OCI-LY1 (cell line): ENCODE data around the gene FGFR1OP2.
"Not testable (repeated sequence)": the region's sequence is repeated elsewhere in the genome, so short reads cannot be mapped to it uniquely, and the experiment has no call there.

Experiments
- H2AFZ ChIP-seq: fragments of 200-600 bp; sonication (generic), shearing (Covaris generic); 2 replicates; pipeline ENCODE4 v1.6.0; 2014; ENCODE audit warnings: antibody characterized with exemption, mild to moderate bottlenecking, low read length
- H3F3A ChIP-seq: fragments of 200-600 bp; sonication (generic), shearing (Covaris generic); 2 replicates; pipeline ENCODE4 v1.6.0; 2014; ENCODE audit warnings: mild to moderate bottlenecking, antibody characterized with exemption, low read length, moderate library complexity; ENCODE audit not compliant: insufficient read depth
- H3K27ac ChIP-seq: fragments of 200-600 bp; sonication (generic); 2 replicates; pipeline ENCODE4 v1.5.1; 2014; ENCODE audit warnings: low read length, mixed run types, mild to moderate bottlenecking, low read depth; ENCODE audit not compliant: poor library complexity, severe bottlenecking
- H3K27me3 ChIP-seq: fragments of 200-600 bp; sonication (generic); 2 replicates; pipeline ENCODE4 v1.6.0; 2014; ENCODE audit warnings: antibody characterized with exemption, mild to moderate bottlenecking, low read length, moderate library complexity; ENCODE audit not compliant: insufficient read depth
- H3K36me3 ChIP-seq: fragments of 200-600 bp; sonication (generic); 2 replicates; pipeline ENCODE4 v1.6.1; 2014; ENCODE audit warnings: mild to moderate bottlenecking, antibody characterized with exemption, low read length, moderate library complexity, mixed read lengths; ENCODE audit not compliant: insufficient read depth
- H3K4me1 ChIP-seq: fragments of 200-600 bp; sonication (generic); 2 replicates; pipeline ENCODE4 v1.5.1; 2014; ENCODE audit warnings: mild to moderate bottlenecking, low read length, moderate library complexity; ENCODE audit not compliant: insufficient read depth, severe bottlenecking
- H3K4me2 ChIP-seq: fragments of 200-600 bp; sonication (generic), shearing (Covaris generic); 2 replicates; pipeline ENCODE4 v1.6.1; 2014; ENCODE audit warnings: low read length
- H3K4me3 ChIP-seq: fragments of 200-600 bp; sonication (generic); 2 replicates; pipeline ENCODE4 v1.5.1; 2014; ENCODE audit warnings: low read length, low read depth, mild to moderate bottlenecking, mixed read lengths; ENCODE audit not compliant: poor library complexity, severe bottlenecking
- H3K79me2 ChIP-seq: fragments of 200-600 bp; shearing (Covaris generic); 2 replicates; pipeline ENCODE4 v1.6.1; 2016; ENCODE audit warnings: mixed run types, low read length, mixed read lengths; ENCODE audit not compliant: insufficient read depth
- H3K9ac ChIP-seq: fragments of 200-600 bp; sonication (generic), shearing (Covaris generic); 2 replicates; pipeline ENCODE4 v1.6.1; 2014; ENCODE audit warnings: mild to moderate bottlenecking, low read length, mixed read lengths
- H3K9me2 ChIP-seq: fragments of 200-600 bp; sonication (generic), shearing (Covaris generic); 2 replicates; pipeline ENCODE4 v1.6.1; 2014; ENCODE audit warnings: low read depth, mild to moderate bottlenecking, low read length, mixed read lengths
- H3K9me3 ChIP-seq: fragments of 200-600 bp; shearing (Covaris generic); 2 replicates; pipeline ENCODE4 v1.6.1; 2014; ENCODE audit warnings: low read length, mixed read lengths
- H4K20me1 ChIP-seq: fragments of 200-600 bp; sonication (generic), shearing (Covaris generic); 2 replicates; pipeline ENCODE4 v1.6.0; 2016; ENCODE audit warnings: mild to moderate bottlenecking, low read length; ENCODE audit not compliant: insufficient read depth
- CTCF ChIP-seq: fragments of 200-600 bp; sonication (generic), shearing (Covaris generic); IDR thresholded peaks from 2 replicates; pipeline ENCODE4 v1.5.1; 2017; ENCODE audit warnings: mild to moderate bottlenecking, antibody characterized with exemption, low read length, moderate library complexity, mixed read lengths
- EZH2 ChIP-seq: fragments of 200-600 bp; sonication (generic), shearing (Covaris generic); IDR thresholded peaks from 2 replicates; pipeline ENCODE4 v1.8.0; 2017; ENCODE audit warnings: borderline replicate concordance, mixed run types, mild to moderate bottlenecking, antibody characterized with exemption, low read length, moderate library complexity, mixed read lengths

FGFR1OP2 gene

DNA sequence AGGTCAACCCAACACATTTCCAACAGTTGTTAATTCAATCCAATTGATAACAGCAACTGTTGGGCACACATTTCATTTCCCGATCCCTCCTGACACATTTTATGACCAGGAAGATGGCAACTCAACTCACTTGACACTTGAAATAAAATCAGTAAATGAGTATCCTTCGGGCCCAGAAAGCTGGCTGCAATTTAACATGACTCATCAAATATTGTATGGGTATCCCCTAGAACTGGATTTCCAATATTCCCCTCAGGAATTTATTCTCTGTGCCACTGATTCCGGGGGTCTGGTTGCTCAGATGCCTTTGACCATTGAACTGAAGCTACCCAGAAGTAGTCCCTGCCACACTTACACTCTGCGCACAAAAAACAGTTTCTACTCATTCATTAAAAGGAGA is 42.6 kb upstream of the FGFR1OP2 start:
- Histone ChIP-seq H3K9me3 (no peaks in the 10 kb centered on the region), H3K9ac (no peak overlapping the region), H3K36me3 (peaks cover 33% of the 10 kb centered on the region), H2AFZ (no peak overlapping the region), H4K20me1 (no peaks in the 10 kb centered on the region), H3K4me1 (no peaks in the 10 kb centered on the region), H3K27me3 (no peaks in the 10 kb centered on the region), H3K79me2 (no peaks in the 10 kb centered on the region), H3F3A (no peaks in the 10 kb centered on the region), H3K4me2 (no peak overlapping the region), H3K27ac (no peak overlapping the region), H3K4me3 (no peak overlapping the region), H3K9me2 (no peaks in the 10 kb centered on the region)
- TF ChIP-seq CTCF (no peak), EZH2 (no peak)

GRCh38 chr12:26896913-26897312 is 41.4 kb upstream of the FGFR1OP2 start:
- H3K4me2 ChIP-seq = no peak overlapping the region
- H3K36me3 ChIP-seq = peaks cover 41% of the 10 kb centered on the region
- H3K27me3 ChIP-seq = no peaks in the 10 kb centered on the region
- H3K9me3 ChIP-seq = no peaks in the 10 kb centered on the region
- no peak overlapping the region for H3K4me3 ChIP-seq
- H3F3A ChIP-seq = no peaks in the 10 kb centered on the region
- H4K20me1 ChIP-seq = no peaks in the 10 kb centered on the region
- H2AFZ ChIP-seq = no peak overlapping the region
- no peaks in the 10 kb centered on the region for H3K9me2 ChIP-seq
- TF ChIP-seq EZH2 = no peak
- no peak for TF ChIP-seq CTCF
- H3K27ac ChIP-seq = no peak overlapping the region
- H3K4me1 ChIP-seq = no peaks in the 10 kb centered on the region
- no peak overlapping the region for H3K9ac ChIP-seq
- no peaks in the 10 kb centered on the region for H3K79me2 ChIP-seq

- not testable (repeated sequence) for H2AFZ ChIP-seq, H3K27ac ChIP-seq, H3K9me3 ChIP-seq, H4K20me1 ChIP-seq, H3K4me2 ChIP-seq, H3K9ac ChIP-seq, H3K9me2 ChIP-seq, H3K4me1 ChIP-seq, H3F3A ChIP-seq, H3K27me3 ChIP-seq, H3K4me3 ChIP-seq, H3K79me2 ChIP-seq
- peaks cover 87% of the 10 kb centered on the region for H3K36me3 ChIP-seq
Observed at GRCh38 chr12:26903396-26903795, 34.9 kb upstream of the FGFR1OP2 start.

GRCh38 chr12:26906024-26906423 is 32.2 kb upstream of the FGFR1OP2 start:
- peaks cover 98% of the 10 kb centered on the region for H3K36me3 ChIP-seq
- no peaks in the 10 kb centered on the region for H3K4me1 ChIP-seq

More at GRCh38 chr12:26906024-26906423, 32.2 kb upstream of the FGFR1OP2 start:
- Histone ChIP-seq H3F3A (no peaks in the 10 kb centered on the region), H3K9ac (no peak overlapping the region), H3K27ac (no peak overlapping the region), H3K79me2 (no peaks in the 10 kb centered on the region), H3K4me2 (no peak overlapping the region), H3K4me3 (no peak overlapping the region), H3K9me3 (no peaks in the 10 kb centered on the region), H3K27me3 (no peaks in the 10 kb centered on the region), H2AFZ (no peak overlapping the region), H4K20me1 (no peaks in the 10 kb centered on the region), H3K9me2 (no peaks in the 10 kb centered on the region)
- TF ChIP-seq CTCF (no peak), EZH2 (no peak)
